HG03159 (cell line): ENCODE results near the gene CNOT3.
A peak's percentile ranks its signal among the peaks of the same experiment; 100 is the strongest.

Experiments
- ATAC-seq: cut with Tn5 transposase; IDR thresholded peaks from one replicate; pipeline ENCODE4 v1.9.1; 2021; ENCODE audit warnings: mild to moderate bottlenecking, moderate library complexity; ENCODE audit not compliant: unreplicated experiment

Gene CNOT3

GRCh38 chr19:54147676-54148075 lies 10.1 kb downstream of the CNOT3 start:
- no peak for ATAC-seq

GRCh38 chr19:54148158-54148557 lies 10.6 kb downstream of the CNOT3 start:
- no peak for ATAC-seq

GRCh38 chr19:54149021-54149812 lies 11.7 kb downstream of the CNOT3 start:
- ATAC-seq = no peak

GRCh38 chr19:54151362-54152035 lies 13.9 kb downstream of the CNOT3 start:
- ATAC-seq = no peak

- ATAC-seq = no peak
Observed at GRCh38 chr19:54152267-54152666, 14.7 kb downstream of the CNOT3 start.

GRCh38 chr19:54152878-54153524 lies 15.4 kb downstream of the CNOT3 start:
- no peak for ATAC-seq

GRCh38 chr19:54153731-54154326 lies 16.3 kb downstream of the CNOT3 start:
- ATAC-seq = no peak

- no peak for ATAC-seq
Observed at GRCh38 chr19:54154603-54155345, 17.2 kb downstream of the CNOT3 start.

GRCh38 chr19:54155694-54156093 lies 18.1 kb downstream of the CNOT3 start:
- ATAC-seq = no peak

- no peak for ATAC-seq
Observed at GRCh38 chr19:54156490-54156889, 18.9 kb downstream of the CNOT3 start.

GRCh38 chr19:54156953-54157352 lies 19.4 kb downstream of the CNOT3 start:
- ATAC-seq = no peak

GRCh38 chr19:54158812-54159351 lies 21.3 kb downstream of the CNOT3 start:
- no peak for ATAC-seq

GRCh38 chr19:54159352-54160181 lies 22.0 kb downstream of the CNOT3 start, which contains the start of gene LENG1:
Gene LENG1 (minus strand): TSS chr19:54159721. CDS start chr19:54159695, 26 bp downstream.
- peak; percentile 89 for ATAC-seq

- ATAC-seq = no peak
Observed at GRCh38 chr19:54160182-54160811, 22.7 kb downstream of the CNOT3 start.

GRCh38 chr19:54160854-54161253 lies 23.3 kb downstream of the CNOT3 start:
- ATAC-seq = no peak

GRCh38 chr19:54162241-54162805 lies 24.8 kb downstream of the CNOT3 start:
- peak; percentile 17 for ATAC-seq

- no peak for ATAC-seq
Observed at GRCh38 chr19:54162884-54163283, 25.3 kb downstream of the CNOT3 start.

- no peak for ATAC-seq
Observed at GRCh38 chr19:54164369-54165068, 27.0 kb downstream of the CNOT3 start.
